ENCODE results near the gene UBTD1. TPM values are rescaled to one million over a fixed set of nuclear protein-coding genes. Genes with fewer than 3 reads are reported as not detected.
"Not testable (repeated sequence)": the region's sequence is repeated elsewhere in the genome, so short reads cannot be mapped to it uniquely, and the experiment has no call there.

The UBTD1 gene
- total and polyA plus RNA-seq, 4 donors, result 26.3 to 70.4 (median 42.9) TPM

DNA sequence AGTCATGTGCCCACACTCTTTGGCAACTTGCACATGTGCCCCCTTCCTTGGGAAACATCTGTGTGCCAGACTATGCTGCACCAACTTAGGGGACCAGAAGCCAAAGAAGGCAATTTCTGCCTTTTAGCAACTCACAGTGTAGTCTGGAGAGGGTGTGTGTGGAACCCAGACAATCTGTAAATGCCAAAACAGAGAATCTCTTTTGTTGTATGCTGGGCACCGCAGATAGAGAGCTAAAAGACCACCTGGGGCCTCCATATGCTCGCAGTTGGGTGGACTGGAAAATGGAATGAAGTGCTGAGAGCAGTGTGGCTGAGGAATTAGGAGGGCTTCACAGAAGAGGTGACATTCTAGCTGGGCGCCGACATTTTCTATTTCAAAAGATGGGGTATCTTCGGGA lies 26.4 kb downstream of the UBTD1 start:
- H3K4me1 ChIP-seq (ENCODE audit: control insufficient read depth in 5 of 5, insufficient read depth in 5 of 5, low read length in 5 of 5), result peaks cover 0 to 22% (median 3%) of the 10 kb centered on the region in 5 donors
- no peak overlapping the region for H3K4me3 ChIP-seq
- no peaks in the 10 kb centered on the region for H3K36me3 ChIP-seq (ENCODE audit: control insufficient read depth in 4 of 4, insufficient read depth in 4 of 4, low read length in 4 of 4)
- H3K9me3 ChIP-seq (ENCODE audit: control insufficient read depth in 4 of 4, insufficient read depth in 3 of 4, low read length in 3 of 4), result no peaks in the 10 kb centered on the region
- H3K27ac ChIP-seq (ENCODE audit: low read depth in 1 of 2, low read length in 1 of 2), result no peak overlapping the region
- TF ChIP-seq, protein P1, sequence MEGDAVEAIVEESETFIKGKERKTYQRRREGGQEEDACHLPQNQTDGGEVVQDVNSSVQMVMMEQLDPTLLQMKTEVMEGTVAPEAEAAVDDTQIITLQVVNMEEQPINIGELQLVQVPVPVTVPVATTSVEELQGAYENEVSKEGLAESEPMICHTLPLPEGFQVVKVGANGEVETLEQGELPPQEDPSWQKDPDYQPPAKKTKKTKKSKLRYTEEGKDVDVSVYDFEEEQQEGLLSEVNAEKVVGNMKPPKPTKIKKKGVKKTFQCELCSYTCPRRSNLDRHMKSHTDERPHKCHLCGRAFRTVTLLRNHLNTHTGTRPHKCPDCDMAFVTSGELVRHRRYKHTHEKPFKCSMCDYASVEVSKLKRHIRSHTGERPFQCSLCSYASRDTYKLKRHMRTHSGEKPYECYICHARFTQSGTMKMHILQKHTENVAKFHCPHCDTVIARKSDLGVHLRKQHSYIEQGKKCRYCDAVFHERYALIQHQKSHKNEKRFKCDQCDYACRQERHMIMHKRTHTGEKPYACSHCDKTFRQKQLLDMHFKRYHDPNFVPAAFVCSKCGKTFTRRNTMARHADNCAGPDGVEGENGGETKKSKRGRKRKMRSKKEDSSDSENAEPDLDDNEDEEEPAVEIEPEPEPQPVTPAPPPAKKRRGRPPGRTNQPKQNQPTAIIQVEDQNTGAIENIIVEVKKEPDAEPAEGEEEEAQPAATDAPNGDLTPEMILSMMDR (IDR thresholded peaks at IDR 0.05; ENCODE audit: control extremely low read depth, extremely low read depth), result no peak
- no peaks in the 10 kb centered on the region for H3K27me3 ChIP-seq (ENCODE audit: control insufficient read depth in 3 of 3, insufficient read depth in 3 of 3, low read length in 2 of 3)
- DNase-seq (no peak), ATAC-seq (ENCODE audit: insufficient read depth, low FRiP score) (no peak)
- WGBS, 2 donors, result 95 to 96% methylated on average over 5 of the region's 5 CpGs
- H3K9ac ChIP-seq (ENCODE audit: insufficient read depth in 1 of 2, low read length in 2 of 2), result no peak overlapping the region

DNA sequence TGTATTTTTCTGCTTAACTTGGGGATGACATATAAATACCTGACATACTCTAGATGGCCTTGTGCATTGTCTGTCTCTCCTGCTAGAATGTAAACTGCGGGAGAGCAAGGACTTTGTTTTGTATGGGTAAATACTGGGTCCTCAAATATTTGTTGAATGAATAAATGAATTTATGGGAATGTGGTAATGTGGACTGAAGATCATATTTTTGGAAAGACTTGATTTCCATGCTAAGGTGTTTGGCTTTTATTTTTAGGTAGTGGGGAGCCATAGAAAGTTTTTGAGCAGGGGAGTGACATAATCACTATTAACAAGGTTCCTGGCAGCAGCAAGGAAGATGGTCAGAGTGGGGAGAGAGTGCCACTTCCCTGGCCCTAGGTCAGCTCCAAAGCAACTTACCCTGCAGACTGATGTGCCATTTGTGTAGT lies 27.0 kb downstream of the UBTD1 start:
- 89 to 92% methylated on average over 1 of the region's 1 CpG for WGBS, 2 donors
- no peak overlapping the region for H3K4me3 ChIP-seq
- DNase-seq (no peak), ATAC-seq (ENCODE audit: insufficient read depth, low FRiP score) (no peak)
- H3K9me3 ChIP-seq (ENCODE audit: control insufficient read depth in 4 of 4, insufficient read depth in 3 of 4, low read length in 3 of 4), result no peaks in the 10 kb centered on the region
- no peaks in the 10 kb centered on the region for H3K36me3 ChIP-seq (ENCODE audit: control insufficient read depth in 4 of 4, insufficient read depth in 4 of 4, low read length in 4 of 4)
- H3K27ac ChIP-seq (ENCODE audit: low read depth in 1 of 2, low read length in 1 of 2), result no peak overlapping the region
- TF ChIP-seq, protein P1 (IDR thresholded peaks at IDR 0.05; ENCODE audit: control extremely low read depth, extremely low read depth), result no peak
- H3K27me3 ChIP-seq (ENCODE audit: control insufficient read depth in 3 of 3, insufficient read depth in 3 of 3, low read length in 2 of 3), result no peaks in the 10 kb centered on the region
- no peak overlapping the region for H3K9ac ChIP-seq (ENCODE audit: insufficient read depth in 1 of 2, low read length in 2 of 2)
- peaks cover 0 to 22% (median 0%) of the 10 kb centered on the region in 5 donors for H3K4me1 ChIP-seq (ENCODE audit: control insufficient read depth in 5 of 5, insufficient read depth in 5 of 5, low read length in 5 of 5)

DNA sequence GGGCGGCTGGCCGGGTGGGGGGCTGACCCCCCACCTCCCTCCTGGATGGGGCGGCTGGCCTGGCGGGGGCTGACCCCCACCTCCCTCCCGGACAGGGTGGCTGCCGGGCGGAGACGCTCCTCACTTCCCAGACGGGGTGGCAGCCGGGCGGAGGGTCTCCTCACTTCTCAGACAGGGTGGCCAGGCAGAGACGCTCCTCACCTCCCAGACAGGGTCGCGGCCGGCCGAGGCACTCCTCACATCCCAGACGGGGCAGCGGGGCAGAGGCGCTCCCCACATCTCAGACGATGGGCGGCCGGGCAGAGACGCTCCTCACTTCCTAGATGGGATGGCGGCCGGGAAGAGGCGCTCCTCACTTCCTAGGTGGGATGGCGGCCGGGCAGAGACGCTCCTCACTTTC lies 30.2 kb downstream of the UBTD1 start:
- DNase-seq; H3K27me3 ChIP-seq (ENCODE audit: control insufficient read depth in 3 of 3, insufficient read depth in 3 of 3, low read length in 2 of 3); H3K27ac ChIP-seq (ENCODE audit: low read depth in 1 of 2, low read length in 1 of 2); H3K9me3 ChIP-seq (ENCODE audit: control insufficient read depth in 4 of 4, insufficient read depth in 3 of 4, low read length in 3 of 4); H3K36me3 ChIP-seq (ENCODE audit: control insufficient read depth in 4 of 4, insufficient read depth in 4 of 4, low read length in 4 of 4); ATAC-seq (ENCODE audit: insufficient read depth, low FRiP score); H3K4me3 ChIP-seq; H3K9ac ChIP-seq (ENCODE audit: insufficient read depth in 1 of 2, low read length in 2 of 2): not testable (repeated sequence)
- peaks cover 0 to 23% (median 0%) of the 10 kb centered on the region in 5 donors for H3K4me1 ChIP-seq (ENCODE audit: control insufficient read depth in 5 of 5, insufficient read depth in 5 of 5, low read length in 5 of 5)
- 95 to 97% methylated on average over 16 to 26 of the region's 29 CpGs for WGBS, 2 donors

DNA sequence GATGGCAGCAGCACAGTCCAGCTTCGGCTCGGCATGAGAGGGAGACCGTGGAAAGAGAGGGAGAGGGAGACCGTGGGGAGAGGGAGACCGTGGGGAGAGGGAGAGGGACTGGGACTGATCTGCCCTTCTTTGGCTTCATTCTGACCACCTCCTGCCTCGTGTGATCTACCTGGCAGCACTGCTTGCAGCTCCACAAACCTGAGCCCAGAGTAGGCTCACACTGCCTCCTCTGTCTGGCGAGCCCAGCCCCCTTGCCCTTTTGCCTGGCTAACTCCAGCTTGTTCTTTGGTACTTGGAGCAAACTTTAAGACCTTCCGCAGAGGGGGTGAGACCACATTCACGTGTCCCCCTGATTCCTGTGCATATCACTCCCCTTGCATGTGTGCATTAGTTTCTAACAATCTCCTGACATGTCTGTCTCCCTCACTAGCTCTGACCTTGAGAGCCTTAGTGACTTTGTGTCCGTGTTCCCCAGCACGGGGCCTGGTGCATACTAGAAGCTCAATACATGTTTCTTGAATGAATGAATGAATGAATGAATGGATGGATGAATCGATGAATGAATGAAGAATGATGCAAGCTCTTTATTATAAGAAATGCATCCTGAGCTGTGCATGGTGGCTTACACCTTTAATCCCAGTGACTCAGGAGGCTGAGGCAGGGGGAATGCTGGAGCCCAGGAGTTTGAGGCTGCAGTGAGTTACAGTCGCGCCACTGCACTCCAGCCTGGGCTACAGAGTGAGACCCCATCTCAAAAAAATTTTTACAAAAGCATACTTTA lies 31.2 kb downstream of the UBTD1 start:
- 84 to 90% methylated on average over 14 of the region's 14 CpGs for WGBS, 2 donors
- Histone ChIP-seq H3K4me1 (ENCODE audit: control insufficient read depth in 5 of 5, insufficient read depth in 5 of 5, low read length in 5 of 5) (peaks cover 0 to 17% (median 0%) of the 10 kb centered on the region in 5 donors), H3K27me3 (ENCODE audit: control insufficient read depth in 3 of 3, insufficient read depth in 3 of 3, low read length in 2 of 3) (no peaks in the 10 kb centered on the region), H3K9me3 (ENCODE audit: control insufficient read depth in 4 of 4, insufficient read depth in 3 of 4, low read length in 3 of 4) (no peaks in the 10 kb centered on the region), H3K4me3 (no peak overlapping the region), H3K27ac (ENCODE audit: low read depth in 1 of 2, low read length in 1 of 2) (peak overlapping the region in 1 of 2 donors; percentile 39), H3K9ac (ENCODE audit: insufficient read depth in 1 of 2, low read length in 2 of 2) (no peak overlapping the region), H3K36me3 (ENCODE audit: control insufficient read depth in 4 of 4, insufficient read depth in 4 of 4, low read length in 4 of 4) (no peaks in the 10 kb centered on the region)
- ATAC-seq (ENCODE audit: insufficient read depth, low FRiP score), result no peak
- TF ChIP-seq, protein P1 (IDR thresholded peaks at IDR 0.05; ENCODE audit: control extremely low read depth, extremely low read depth), result no peak
- no peak for DNase-seq

All from lung (tissue), 12 donors.